Mesenchymal stem cell (in vitro differentiated cells and primary cell): ENCODE measurements around the gene EBP. TPM values are rescaled to one million over a fixed set of nuclear protein-coding genes. Genes with fewer than 3 reads are reported as not detected.

Experiments
- DNase-seq: peaks from one replicate; pipeline ENCODE4 v3.0.0-alpha.2; 2013
- H2AFZ ChIP-seq: one replicate; pipeline ENCODE4 v1.6.1; 2013; ENCODE audit warnings: low read depth, mild to moderate bottlenecking, control low read depth, inconsistent platforms, low read length, moderate library complexity
- H2AK5ac ChIP-seq: 2 replicates; pipeline ENCODE4 v1.6.1; 2013; ENCODE audit warnings: low read length, moderate library complexity, mild to moderate bottlenecking, inconsistent platforms; ENCODE audit not compliant: severe bottlenecking
- H2BK120ac ChIP-seq: one replicate; pipeline ENCODE4 v1.6.1; 2013; ENCODE audit warnings: low read depth, mild to moderate bottlenecking, inconsistent platforms, low read length, moderate library complexity
- H2BK12ac ChIP-seq, 2 experiments: one replicate each; pipeline ENCODE4 v1.6.1; 2013; ENCODE audit warnings: inconsistent platforms in 2 of 2, low read length in 2 of 2, mild to moderate bottlenecking in 2 of 2, moderate library complexity in 2 of 2, control low read depth in 1 of 2
- H2BK15ac ChIP-seq: one replicate; pipeline ENCODE4 v1.6.1; 2013; ENCODE audit warnings: mild to moderate bottlenecking, low read depth, inconsistent platforms; ENCODE audit not compliant: poor library complexity, severe bottlenecking
- H2BK5ac ChIP-seq: 2 replicates; pipeline ENCODE4 v1.6.1; 2013; ENCODE audit warnings: low read depth, mild to moderate bottlenecking, low read length, control low read depth, inconsistent platforms; ENCODE audit not compliant: poor library complexity, severe bottlenecking
- H3K14ac ChIP-seq, 2 experiments: one replicate each; pipeline ENCODE4 v1.6.1; 2013; ENCODE audit warnings: inconsistent platforms in 2 of 2, low read length in 2 of 2, control low read depth in 1 of 2, mild to moderate bottlenecking in 1 of 2, moderate library complexity in 1 of 2
- H3K18ac ChIP-seq, 2 experiments: one replicate each; pipeline ENCODE4 v1.6.1; 2013; ENCODE audit warnings: inconsistent platforms in 2 of 2, low read length in 2 of 2, control low read depth in 1 of 2, low read depth in 1 of 2, mild to moderate bottlenecking in 1 of 2
- H3K23ac ChIP-seq, 2 experiments: one replicate each; pipeline ENCODE4 v1.6.1; 2013; ENCODE audit warnings: inconsistent platforms in 2 of 2, low read length in 2 of 2, mild to moderate bottlenecking in 2 of 2, moderate library complexity in 2 of 2, control low read depth in 1 of 2
- H3K27ac ChIP-seq: 2 replicates; pipeline ENCODE4 v1.5.1; 2013; ENCODE audit warnings: mild to moderate bottlenecking, moderate library complexity, low read length, control low read depth, inconsistent platforms; ENCODE audit not compliant: poor library complexity, severe bottlenecking
- H3K27me3 ChIP-seq, 2 experiments: 2 replicates each; pipeline versions ENCODE4 v1.6.1 to v1.7.0; 2013; ENCODE audit warnings: low read length in 2 of 2, mild to moderate bottlenecking in 2 of 2, moderate library complexity in 2 of 2, control low read depth in 1 of 2, inconsistent platforms in 1 of 2; ENCODE audit not compliant: control insufficient read depth in 1 of 2, insufficient read depth in 1 of 2
- H3K36me3 ChIP-seq, 2 experiments: 2 replicates each; pipeline versions ENCODE4 v1.6.1 to v1.7.0; 2013; ENCODE audit warnings: low read length in 2 of 2, control low read depth in 1 of 2, inconsistent platforms in 1 of 2, low read depth in 1 of 2, mild to moderate bottlenecking in 1 of 2; ENCODE audit not compliant: insufficient read depth in 2 of 2, control insufficient read depth in 1 of 2
- H3K4ac ChIP-seq, 2 experiments: one replicate each; pipeline ENCODE4 v1.6.1; 2013; ENCODE audit warnings: inconsistent platforms in 2 of 2, low read length in 2 of 2, mild to moderate bottlenecking in 2 of 2, moderate library complexity in 2 of 2, control low read depth in 1 of 2, low read depth in 1 of 2
- H3K4me1 ChIP-seq: 2 replicates; pipeline ENCODE4 v1.6.1; 2013; ENCODE audit warnings: low read depth, low read length, control low read depth; ENCODE audit not compliant: control insufficient read depth, insufficient read depth
- H3K4me2 ChIP-seq: 2 replicates; pipeline ENCODE4 v1.6.1; 2013; ENCODE audit warnings: low read length, mild to moderate bottlenecking, inconsistent platforms; ENCODE audit not compliant: poor library complexity, severe bottlenecking
- H3K4me3 ChIP-seq, 2 experiments: 2 replicates each; pipeline versions ENCODE4 v1.5.1 to v1.7.0; 2013; ENCODE audit warnings: low read length in 2 of 2, mild to moderate bottlenecking in 2 of 2, control low read depth in 1 of 2, low read depth in 1 of 2; ENCODE audit not compliant: insufficient read depth in 1 of 2
- H3K79me1 ChIP-seq: replicated peaks from 2 replicates; pipeline ENCODE4 v1.6.1; 2013; ENCODE audit warnings: mild to moderate bottlenecking, control low read depth, low read length, inconsistent platforms; ENCODE audit not compliant: poor library complexity, severe bottlenecking
- H3K9ac ChIP-seq: 2 replicates; pipeline ENCODE4 v1.7.0; 2013; ENCODE audit warnings: mild to moderate bottlenecking, low read length, moderate library complexity
- H3K9me3 ChIP-seq: 2 replicates; pipeline ENCODE4 v1.7.0; 2013; ENCODE audit warnings: mild to moderate bottlenecking, low read length; ENCODE audit not compliant: control insufficient read depth
- H4K8ac ChIP-seq: one replicate; pipeline ENCODE4 v1.6.1; 2013; ENCODE audit warnings: inconsistent platforms, mild to moderate bottlenecking, low read length, moderate library complexity
- H4K91ac ChIP-seq: one replicate; pipeline ENCODE4 v1.6.1; 2013; ENCODE audit warnings: mild to moderate bottlenecking, low read length, inconsistent platforms
- WGBS: methylation state at CpG from one replicate; pipeline ENCODE4 v1.1.7; 2013; ENCODE audit warnings: mixed read lengths; 5-methylcytosine and 5-hydroxymethylcytosine counted together
- polyA plus RNA-seq, 2 experiments: library from polyadenylated mRNA; stranded (reverse); fragments of 200-250 nt; gene quantifications; one replicate each; pipeline ENCODE4 v1.2.3, GENCODE V29; 2013

The EBP gene
- 98.9 TPM for polyA plus RNA-seq (2013, experiment 1 of 2)
- polyA plus RNA-seq (2013, experiment 2 of 2): 97.3 TPM

DNA sequence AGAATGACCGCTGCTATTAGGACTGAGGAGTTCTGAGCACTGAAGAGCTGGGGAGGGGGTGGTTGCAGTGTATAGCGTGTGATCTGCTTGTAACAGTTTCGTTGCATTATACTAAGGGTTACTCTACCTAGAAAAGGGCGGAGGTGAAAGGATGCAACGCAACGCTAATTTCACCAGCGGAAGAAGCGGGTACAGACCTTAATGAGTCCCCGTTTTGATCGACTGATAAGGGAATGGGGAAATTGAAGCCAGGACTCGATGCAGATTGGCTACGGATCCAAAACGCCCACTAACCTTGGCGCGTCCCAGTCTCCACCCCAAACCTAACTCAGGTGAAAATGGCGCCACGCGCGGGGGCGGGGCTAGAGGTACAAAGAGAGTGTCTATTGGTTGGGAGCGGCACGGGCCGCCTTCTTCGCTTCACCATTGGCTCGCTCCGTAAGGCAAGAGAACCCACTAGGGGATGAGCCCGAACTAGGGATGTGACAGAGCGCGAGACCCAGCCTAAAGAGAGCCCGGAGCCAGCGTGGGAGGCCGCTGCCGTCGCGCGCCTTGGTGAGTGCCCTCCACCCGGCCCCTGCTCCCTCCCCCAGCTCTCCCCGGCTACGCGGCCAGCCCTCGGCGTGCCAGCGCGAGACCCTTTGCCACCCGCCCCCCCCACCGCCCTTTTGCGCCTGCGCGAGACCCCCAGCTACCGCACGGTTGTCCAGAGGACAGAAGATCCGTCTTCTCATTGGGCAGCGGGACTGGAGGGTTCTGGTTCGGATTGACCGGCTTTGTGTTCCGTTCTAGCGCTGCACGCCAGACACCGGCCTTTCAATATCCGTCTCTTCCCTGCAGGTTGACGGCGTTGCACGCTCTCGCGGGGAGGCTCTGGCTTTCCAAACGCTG lies at the start of gene EBP:
Gene EBP (plus strand): TSS at position 456 of the 891 bp plus-strand sequence. CDS start 1,964 bp downstream, outside the sequence.
- Histone ChIP-seq H2BK12ac (no peak within 1 kb of the TSS), H4K8ac (peak within 1 kb of the TSS; percentile 77), H3K27ac (peak within 1 kb of the TSS; percentile 69), H2AFZ (peak within 1 kb of the TSS; percentile 39), H3K4me2 (peak within 1 kb of the TSS; percentile 91), H3K4me1 (peaks cover 2% of the 10 kb centered on the region), H4K91ac (no peak within 1 kb of the TSS), H2AK5ac (no peak within 1 kb of the TSS), H3K9me3 (no peaks in the 10 kb centered on the region), H3K23ac (no peak within 1 kb of the TSS), H2BK15ac (peak within 1 kb of the TSS; percentile 28), H3K9ac (peak within 1 kb of the TSS; percentile 77), H2BK5ac (no peak within 1 kb of the TSS), H3K14ac (peak within 1 kb of the TSS in 1 of 2 experiments; percentile 32), H3K4ac (peak within 1 kb of the TSS in 1 of 2 experiments; percentile 7), H3K36me3 (peaks cover 9 to 10% of the 10 kb centered on the region in 2 experiments), H3K18ac (peak within 1 kb of the TSS in 1 of 2 experiments; percentile 82), H3K4me3 (peak within 1 kb of the TSS; percentile 68 to 76), H3K79me1 (peaks cover 4% of the 10 kb centered on the region), H2BK120ac (no peak within 1 kb of the TSS), H3K27me3 (no peaks in the 10 kb centered on the region)
- WGBS: 1% methylated on average over 44 of the region's 66 CpGs
- DNase-seq: peak; percentile 88

DNA sequence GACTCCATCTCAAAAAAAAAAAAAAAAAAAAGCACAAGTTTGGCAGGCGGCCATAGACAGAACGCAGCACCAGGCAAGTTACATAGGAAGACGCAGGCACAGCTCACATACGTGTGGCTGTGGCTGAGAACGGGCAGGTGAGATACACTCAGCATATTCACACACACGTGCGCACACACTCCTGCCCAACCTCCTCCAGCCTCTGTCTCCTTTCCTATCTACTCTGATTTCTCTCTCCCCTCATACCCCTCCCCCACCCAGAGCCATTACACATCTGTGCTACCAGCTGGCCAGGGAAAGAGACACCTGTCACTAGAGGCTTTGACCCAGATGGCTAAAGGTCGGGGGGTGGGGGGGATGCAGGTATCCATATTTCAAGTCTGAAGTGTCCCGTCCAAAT lies 49.4 kb upstream of the EBP start:
- Histone ChIP-seq H3K4me3 (no peak overlapping the region), H3K9ac (no peak overlapping the region), H2BK12ac (no peak overlapping the region), H4K8ac (no peak overlapping the region), H3K14ac (no peak overlapping the region), H2AFZ (no peak overlapping the region), H3K79me1 (no peaks in the 10 kb centered on the region), H3K36me3 (no peaks in the 10 kb centered on the region), H4K91ac (no peak overlapping the region), H2BK120ac (no peak overlapping the region), H3K4me1 (peaks cover 15% of the 10 kb centered on the region), H2BK15ac (no peak overlapping the region), H3K4me2 (no peak overlapping the region), H3K27ac (no peak overlapping the region), H3K9me3 (no peaks in the 10 kb centered on the region), H2BK5ac (no peak overlapping the region), H3K4ac (no peak overlapping the region), H3K27me3 (peaks cover 0 to 13% of the 10 kb centered on the region in 2 experiments), H2AK5ac (no peak overlapping the region), H3K23ac (no peak overlapping the region), H3K18ac (no peak overlapping the region)
- WGBS: 88% methylated on average over 4 of the region's 9 CpGs
- no peak for DNase-seq

DNA sequence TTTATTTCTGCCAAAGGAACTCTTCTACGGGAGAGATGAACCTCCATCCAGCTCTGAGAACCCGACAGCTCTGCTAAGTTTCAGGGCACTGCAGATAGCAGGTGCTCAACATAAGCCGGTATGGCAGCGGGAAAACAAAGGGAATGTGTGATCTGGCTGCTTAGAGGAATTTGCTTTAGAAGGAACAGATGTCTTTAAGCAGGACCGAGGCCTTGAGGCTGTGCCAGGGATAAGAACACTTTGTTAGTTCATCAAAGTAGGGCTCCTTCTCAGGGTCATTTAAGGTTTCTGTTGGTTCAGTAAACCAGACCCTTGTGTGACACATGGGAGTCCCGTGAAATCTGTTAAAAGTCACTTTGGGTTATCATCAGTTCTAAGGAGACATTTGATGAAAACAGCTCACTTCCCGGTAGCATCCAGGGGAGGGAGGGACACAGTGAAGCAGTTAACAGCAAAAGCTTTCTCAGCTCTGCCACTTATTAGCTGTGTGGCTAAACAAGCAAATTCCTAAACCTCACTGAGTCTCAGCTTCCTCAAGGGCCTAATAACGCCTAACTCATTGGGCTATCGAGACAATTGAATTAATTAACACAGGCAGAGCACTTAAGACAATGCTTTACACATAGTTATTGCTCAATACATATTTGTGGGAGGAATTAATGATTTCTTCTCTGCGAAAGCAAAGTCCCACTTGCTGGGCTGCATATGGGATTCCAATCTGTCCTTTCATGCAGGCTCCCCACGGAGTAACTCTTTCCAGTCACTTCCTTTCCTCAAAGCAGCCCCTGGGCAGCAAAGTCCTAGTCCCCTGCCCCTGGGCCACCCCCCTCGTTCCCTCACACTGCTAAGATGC lies 48.5 kb upstream of the EBP start:
- WGBS: 31% methylated on average over 10 of the region's 12 CpGs

DNA sequence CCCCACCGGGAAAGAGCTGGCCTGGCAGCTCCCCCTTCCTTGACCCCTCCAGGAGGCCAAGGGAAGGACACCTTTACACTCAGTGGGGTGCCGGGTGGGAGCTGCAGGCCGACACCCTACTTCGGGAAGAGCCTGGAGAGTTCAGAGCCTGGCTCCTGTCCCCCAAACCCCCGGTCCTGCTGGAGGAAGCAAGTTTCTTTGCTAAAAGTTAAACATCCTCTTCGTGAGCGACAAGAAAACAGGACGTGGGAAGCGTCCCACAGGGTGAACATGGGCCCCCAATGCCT lies 48.0 kb upstream of the EBP start:
- Histone ChIP-seq H3K79me1 (no peaks in the 10 kb centered on the region), H3K9ac (peak overlapping the region; percentile 13), H2AFZ (peak overlapping the region; percentile 42), H3K9me3 (no peaks in the 10 kb centered on the region), H4K91ac (no peak overlapping the region), H4K8ac (peak overlapping the region; percentile 7), H3K23ac (no peak overlapping the region), H3K18ac (peak overlapping the region; percentile 40 to 59), H3K4ac (peak overlapping the region in 1 of 2 experiments; percentile 28), H3K27me3 (peaks cover 0 to 13% of the 10 kb centered on the region in 2 experiments), H2BK15ac (no peak overlapping the region), H2BK12ac (no peak overlapping the region), H3K4me2 (no peak overlapping the region), H3K27ac (peak overlapping the region; percentile 54), H2AK5ac (peak overlapping the region; percentile 51), H3K4me1 (peaks cover 21% of the 10 kb centered on the region), H3K4me3 (no peak overlapping the region), H2BK5ac (no peak overlapping the region), H3K14ac (no peak overlapping the region), H3K36me3 (peaks cover 2 to 8% of the 10 kb centered on the region in 2 experiments), H2BK120ac (no peak overlapping the region)
- no peak for DNase-seq
- 45% methylated on average over 9 of the region's 9 CpGs for WGBS

More for the DNA sequence above, 48.5 kb upstream of the EBP start:
- peaks cover 0 to 13% of the 10 kb centered on the region in 2 experiments for H3K27me3 ChIP-seq
- peaks cover 0 to 4% of the 10 kb centered on the region in 2 experiments for H3K36me3 ChIP-seq
- H3K23ac ChIP-seq: no peak overlapping the region
- peak overlapping the region; percentile 54 for H3K27ac ChIP-seq
- H2BK15ac ChIP-seq: no peak overlapping the region
- peak overlapping the region; percentile 42 for H2AFZ ChIP-seq
- H3K9me3 ChIP-seq: no peaks in the 10 kb centered on the region
- no peak for DNase-seq
- no peaks in the 10 kb centered on the region for H3K79me1 ChIP-seq
- no peak overlapping the region for H4K8ac ChIP-seq
- peak overlapping the region; percentile 40 to 54 for H3K18ac ChIP-seq
- H2BK5ac ChIP-seq: no peak overlapping the region
- no peak overlapping the region for H3K14ac ChIP-seq
- peaks cover 19% of the 10 kb centered on the region for H3K4me1 ChIP-seq
- H3K9ac ChIP-seq: no peak overlapping the region
- no peak overlapping the region for H3K4me2 ChIP-seq
- peak overlapping the region in 1 of 2 experiments; percentile 39 for H2BK12ac ChIP-seq
- H2AK5ac ChIP-seq: no peak overlapping the region
- H2BK120ac ChIP-seq: peak overlapping the region; percentile 34
- H3K4me3 ChIP-seq: no peak overlapping the region
- H4K91ac ChIP-seq: no peak overlapping the region
- H3K4ac ChIP-seq: no peak overlapping the region
